AML-193 (cell line): ENCODE results near the gene GNPAT.

ENCODE experiments used
- DNase-seq, 2 experiments: peaks; one replicate each; lab custom pipeline; 2025; lab: John Stamatoyannopoulos, UW

Gene GNPAT

GRCh38 chr1:231242516-231243198 lies 1.6 kb downstream of the GNPAT start:
- peak; percentile 18 to 33 for DNase-seq

- DNase-seq, result no peak
These were observed 7.8 kb downstream of the GNPAT start for GRCh38 chr1:231248778-231249177.

GRCh38 chr1:231252336-231252735 lies 11.3 kb downstream of the GNPAT start:
- no peak for DNase-seq

GRCh38 chr1:231260351-231260750 lies 19.3 kb downstream of the GNPAT start:
- no peak for DNase-seq

- DNase-seq, result no peak
These were observed 23.6 kb downstream of the GNPAT start for GRCh38 chr1:231264642-231265041.

GRCh38 chr1:231265379-231265778 lies 24.4 kb downstream of the GNPAT start:
- DNase-seq, result no peak

- DNase-seq, result no peak
These were observed 25.9 kb downstream of the GNPAT start for GRCh38 chr1:231266811-231267322.

- DNase-seq, result no peak
These were observed 31.2 kb downstream of the GNPAT start for GRCh38 chr1:231272173-231272572.

- no peak for DNase-seq
These were observed 31.9 kb downstream of the GNPAT start for GRCh38 chr1:231272880-231273279.

- no peak for DNase-seq
These were observed 33.3 kb downstream of the GNPAT start for GRCh38 chr1:231274119-231274825.

GRCh38 chr1:231278100-231278790 lies 37.2 kb downstream of the GNPAT start:
- no peak for DNase-seq

- no peak for DNase-seq
These were observed 38.1 kb downstream of the GNPAT start for GRCh38 chr1:231279081-231279480.

- DNase-seq, result no peak
These were observed 38.7 kb downstream of the GNPAT start for GRCh38 chr1:231279683-231280082.

- no peak for DNase-seq
These were observed 43.4 kb downstream of the GNPAT start for GRCh38 chr1:231284441-231284840.

- DNase-seq, result no peak
These were observed 45.6 kb downstream of the GNPAT start for GRCh38 chr1:231286603-231287002.

GRCh38 chr1:231295938-231296337 lies 54.9 kb downstream of the GNPAT start:
- DNase-seq, result no peak

GRCh38 chr1:231301990-231302389 lies 61.0 kb downstream of the GNPAT start:
- no peak for DNase-seq

GRCh38 chr1:231310391-231310934 lies 69.5 kb downstream of the GNPAT start:
- DNase-seq, result no peak

GRCh38 chr1:231311720-231312431 lies 70.9 kb downstream of the GNPAT start:
- no peak for DNase-seq

- no peak for DNase-seq
These were observed 71.4 kb downstream of the GNPAT start for GRCh38 chr1:231312432-231312788.

- DNase-seq, result no peak
These were observed 72.6 kb downstream of the GNPAT start for GRCh38 chr1:231313661-231314060.

GRCh38 chr1:231315887-231316286 lies 74.9 kb downstream of the GNPAT start:
- DNase-seq, result peak; percentile 17 to 50
